Loucy (cell line): ENCODE data around the gene PLCH1.

Source experiments
- EZH2phosphoT487 ChIP-seq: fragments of 200-600 bp; IDR thresholded peaks from 2 replicates; pipeline ENCODE4 v1.6.1; 2018; ENCODE audit warnings: antibody characterized with exemption, mild to moderate bottlenecking, moderate library complexity, borderline replicate concordance
- TF ChIP-seq, protein P1 (sequence below): fragments of 200-600 bp; sonication (generic); conservative IDR thresholded peaks from 2 replicates; pipeline ENCODE4 v1.5.1; 2014; ENCODE audit warnings: mild to moderate bottlenecking, antibody characterized with exemption, low read length

DNA sequence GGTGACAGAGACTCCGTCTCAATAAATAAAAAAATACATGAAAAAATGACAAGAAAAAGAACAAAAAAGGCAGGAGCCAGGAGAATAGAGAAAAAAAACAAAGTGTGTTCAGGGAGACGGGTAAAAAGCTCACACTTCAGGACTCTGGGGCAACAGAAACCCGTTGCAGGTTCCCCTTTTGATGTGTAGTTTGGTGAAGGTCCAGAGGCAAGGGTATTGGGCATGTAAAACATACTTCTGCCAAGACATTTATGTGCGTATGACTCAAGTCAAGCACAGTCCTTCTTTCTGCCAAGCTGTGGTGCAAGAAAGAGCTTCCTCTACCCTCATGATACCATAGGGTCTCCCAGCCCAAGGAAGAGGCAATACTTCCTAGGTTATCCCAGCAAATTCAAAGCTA is 418.0 kb downstream of the PLCH1 start:
- TF ChIP-seq, protein P1, sequence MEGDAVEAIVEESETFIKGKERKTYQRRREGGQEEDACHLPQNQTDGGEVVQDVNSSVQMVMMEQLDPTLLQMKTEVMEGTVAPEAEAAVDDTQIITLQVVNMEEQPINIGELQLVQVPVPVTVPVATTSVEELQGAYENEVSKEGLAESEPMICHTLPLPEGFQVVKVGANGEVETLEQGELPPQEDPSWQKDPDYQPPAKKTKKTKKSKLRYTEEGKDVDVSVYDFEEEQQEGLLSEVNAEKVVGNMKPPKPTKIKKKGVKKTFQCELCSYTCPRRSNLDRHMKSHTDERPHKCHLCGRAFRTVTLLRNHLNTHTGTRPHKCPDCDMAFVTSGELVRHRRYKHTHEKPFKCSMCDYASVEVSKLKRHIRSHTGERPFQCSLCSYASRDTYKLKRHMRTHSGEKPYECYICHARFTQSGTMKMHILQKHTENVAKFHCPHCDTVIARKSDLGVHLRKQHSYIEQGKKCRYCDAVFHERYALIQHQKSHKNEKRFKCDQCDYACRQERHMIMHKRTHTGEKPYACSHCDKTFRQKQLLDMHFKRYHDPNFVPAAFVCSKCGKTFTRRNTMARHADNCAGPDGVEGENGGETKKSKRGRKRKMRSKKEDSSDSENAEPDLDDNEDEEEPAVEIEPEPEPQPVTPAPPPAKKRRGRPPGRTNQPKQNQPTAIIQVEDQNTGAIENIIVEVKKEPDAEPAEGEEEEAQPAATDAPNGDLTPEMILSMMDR = no peak
- TF ChIP-seq EZH2phosphoT487 = no peak
